G401.6 (cell line): ENCODE results near the gene EHF.
"Not testable (repeated sequence)": the region's sequence is repeated elsewhere in the genome, so short reads cannot be mapped to it uniquely, and the experiment has no call there.

Experiments used
- FAIRE-seq: peaks from 2 replicates; lab custom pipeline; 2012; peaks lifted over from hg19 to GRCh38; lab: Jason Lieb, UNC

The EHF gene

GRCh38 chr11:34620820-34621792 is at the start of gene EHF:
EHF (plus strand) TSS chr11:34621093; CDS start chr11:34642631, 21,538 bp downstream.
- no peak for FAIRE-seq

- no peak for FAIRE-seq
These were observed 47.4 kb upstream of the EHF start for GRCh38 chr11:34573537-34573936.

- FAIRE-seq, result no peak
These were observed 45.6 kb upstream of the EHF start for GRCh38 chr11:34575261-34575660.

GRCh38 chr11:34575671-34576070 is 45.2 kb upstream of the EHF start:
- no peak for FAIRE-seq

- no peak for FAIRE-seq
These were observed 44.6 kb upstream of the EHF start for GRCh38 chr11:34576331-34576730.

GRCh38 chr11:34583818-34584217 is 37.1 kb upstream of the EHF start:
- FAIRE-seq, result no peak

- no peak for FAIRE-seq
These were observed 35.6 kb upstream of the EHF start for GRCh38 chr11:34585304-34585734.

- FAIRE-seq, result peak; percentile 85
These were observed 35.0 kb upstream of the EHF start for GRCh38 chr11:34585735-34586487.

GRCh38 chr11:34586488-34587281 is 34.2 kb upstream of the EHF start:
- FAIRE-seq, result no peak

- no peak for FAIRE-seq
These were observed 33.6 kb upstream of the EHF start for GRCh38 chr11:34587282-34587677.

- FAIRE-seq, result no peak
These were observed 32.9 kb upstream of the EHF start for GRCh38 chr11:34588023-34588422.

- FAIRE-seq, result no peak
These were observed 32.2 kb upstream of the EHF start for GRCh38 chr11:34588701-34589100.

GRCh38 chr11:34589177-34589576 is 31.7 kb upstream of the EHF start:
- not testable (repeated sequence) for FAIRE-seq

- FAIRE-seq, result no peak
These were observed 27.8 kb upstream of the EHF start for GRCh38 chr11:34593085-34593484.

GRCh38 chr11:34594603-34595002 is 26.3 kb upstream of the EHF start:
- no peak for FAIRE-seq

GRCh38 chr11:34595391-34595790 is 25.5 kb upstream of the EHF start:
- FAIRE-seq, result no peak

GRCh38 chr11:34595960-34596644 is 24.8 kb upstream of the EHF start:
- FAIRE-seq, result no peak

GRCh38 chr11:34599406-34599945 is 21.4 kb upstream of the EHF start:
- no peak for FAIRE-seq

- FAIRE-seq, result no peak
These were observed 20.4 kb upstream of the EHF start for GRCh38 chr11:34600339-34601084.

- no peak for FAIRE-seq
These were observed 19.8 kb upstream of the EHF start for GRCh38 chr11:34601085-34601444.

GRCh38 chr11:34601609-34602008 is 19.3 kb upstream of the EHF start:
- no peak for FAIRE-seq
